Measurements from ENCODE around the gene VEPH1. TPM values are rescaled to one million over a fixed set of nuclear protein-coding genes. Genes with fewer than 3 reads are reported as not detected.

VEPH1 gene
- total RNA-seq, 1 donor: 23.2 TPM

GRCh38 chr3:157323360-157323759 is 179.9 kb downstream of the VEPH1 start:
- Histone ChIP-seq H3K36me3 (ENCODE audit: insufficient read depth, low read length) (no peaks in the 10 kb centered on the region), H4K20me1 (ENCODE audit: insufficient read depth, low read length) (no peaks in the 10 kb centered on the region), H3K4me3 (ENCODE audit: insufficient read depth, low read length) (no peak overlapping the region), H3K79me2 (ENCODE audit: insufficient read depth, low read length) (no peaks in the 10 kb centered on the region), H3K4me1 (ENCODE audit: insufficient read depth, low read length) (no peaks in the 10 kb centered on the region), H2AFZ (ENCODE audit: low read length) (no peak overlapping the region), H3K9me3 (ENCODE audit: low read depth, low read length) (no peaks in the 10 kb centered on the region), H3K4me2 (ENCODE audit: insufficient read depth, low read length) (no peak overlapping the region), H3K27ac (ENCODE audit: low read depth, low read length) (no peak overlapping the region), H3K27me3 (ENCODE audit: insufficient read depth, low read length) (no peaks in the 10 kb centered on the region)
- no peak for DNase-seq (ENCODE audit: insufficient read length, low spot score, missing footprints)
- TF ChIP-seq CTCF (IDR thresholded peaks at IDR 0.05; ENCODE audit: extremely low read depth, low read depth, low read length): no peak

GRCh38 chr3:157319672-157320071 is 183.5 kb downstream of the VEPH1 start:
- no peak for DNase-seq (ENCODE audit: insufficient read length, low spot score, missing footprints)
- Histone ChIP-seq H3K27me3 (ENCODE audit: insufficient read depth, low read length) (no peaks in the 10 kb centered on the region), H3K9me3 (ENCODE audit: low read depth, low read length) (no peaks in the 10 kb centered on the region), H4K20me1 (ENCODE audit: insufficient read depth, low read length) (no peaks in the 10 kb centered on the region), H3K27ac (ENCODE audit: low read depth, low read length) (no peak overlapping the region), H3K4me3 (ENCODE audit: insufficient read depth, low read length) (no peak overlapping the region), H3K4me2 (ENCODE audit: insufficient read depth, low read length) (no peak overlapping the region), H2AFZ (ENCODE audit: low read length) (no peak overlapping the region), H3K36me3 (ENCODE audit: insufficient read depth, low read length) (no peaks in the 10 kb centered on the region), H3K79me2 (ENCODE audit: insufficient read depth, low read length) (no peaks in the 10 kb centered on the region), H3K4me1 (ENCODE audit: insufficient read depth, low read length) (no peaks in the 10 kb centered on the region)
- no peak for TF ChIP-seq CTCF (IDR thresholded peaks at IDR 0.05; ENCODE audit: extremely low read depth, low read depth, low read length)

- Histone ChIP-seq H2AFZ (ENCODE audit: low read length) (no peak overlapping the region), H3K79me2 (ENCODE audit: insufficient read depth, low read length) (no peaks in the 10 kb centered on the region), H3K4me3 (ENCODE audit: insufficient read depth, low read length) (no peak overlapping the region), H3K9me3 (ENCODE audit: low read depth, low read length) (no peaks in the 10 kb centered on the region), H3K4me1 (ENCODE audit: insufficient read depth, low read length) (no peaks in the 10 kb centered on the region), H3K27me3 (ENCODE audit: insufficient read depth, low read length) (no peaks in the 10 kb centered on the region), H4K20me1 (ENCODE audit: insufficient read depth, low read length) (no peaks in the 10 kb centered on the region), H3K27ac (ENCODE audit: low read depth, low read length) (no peak overlapping the region), H3K4me2 (ENCODE audit: insufficient read depth, low read length) (no peak overlapping the region), H3K36me3 (ENCODE audit: insufficient read depth, low read length) (no peaks in the 10 kb centered on the region)
- TF ChIP-seq CTCF (IDR thresholded peaks at IDR 0.05; ENCODE audit: extremely low read depth, low read depth, low read length): no peak
- DNase-seq (ENCODE audit: insufficient read length, low spot score, missing footprints): no peak
Observed at GRCh38 chr3:157318639-157319288, 184.5 kb downstream of the VEPH1 start.

GRCh38 chr3:157317895-157318294 is 185.3 kb downstream of the VEPH1 start:
- no peak overlapping the region for H3K27ac ChIP-seq (ENCODE audit: low read depth, low read length)
- no peak for TF ChIP-seq CTCF (IDR thresholded peaks at IDR 0.05; ENCODE audit: extremely low read depth, low read depth, low read length)
- DNase-seq (ENCODE audit: insufficient read length, low spot score, missing footprints): peak; percentile 5
- H4K20me1 ChIP-seq (ENCODE audit: insufficient read depth, low read length): no peaks in the 10 kb centered on the region
- no peak overlapping the region for H3K4me2 ChIP-seq (ENCODE audit: insufficient read depth, low read length)
- H3K27me3 ChIP-seq (ENCODE audit: insufficient read depth, low read length): no peaks in the 10 kb centered on the region
- no peak overlapping the region for H3K4me3 ChIP-seq (ENCODE audit: insufficient read depth, low read length)
- no peaks in the 10 kb centered on the region for H3K79me2 ChIP-seq (ENCODE audit: insufficient read depth, low read length)
- H3K36me3 ChIP-seq (ENCODE audit: insufficient read depth, low read length): no peaks in the 10 kb centered on the region
- no peaks in the 10 kb centered on the region for H3K9me3 ChIP-seq (ENCODE audit: low read depth, low read length)
- H2AFZ ChIP-seq (ENCODE audit: low read length): no peak overlapping the region
- H3K4me1 ChIP-seq (ENCODE audit: insufficient read depth, low read length): no peaks in the 10 kb centered on the region
